OCI-LY3 (cell line): Measurements from ENCODE around the gene JAG2.

Experiments used
- CTCF ChIP-seq: fragments of 200-600, 300-600 bp; sonication (generic); IDR thresholded peaks from 2 replicates; pipeline ENCODE4 v1.5.1; 2014; ENCODE audit warnings: antibody characterized with exemption, low read length, low read depth
- EZH2phosphoT487 ChIP-seq: fragments of 200-600 bp; shearing (Covaris generic); IDR thresholded peaks from 2 replicates; pipeline ENCODE4 v1.6.1; 2018; ENCODE audit warnings: antibody characterized with exemption, mixed run types, low read depth

GRCh38 chr14:105141026-105141425 is 27.6 kb downstream of the JAG2 start:
- TF ChIP-seq CTCF (no peak), EZH2phosphoT487 (no peak)
